ENCODE data around the gene INTS7. TPM values are rescaled to one million over a fixed set of nuclear protein-coding genes. Genes with fewer than 3 reads are reported as not detected.

INTS7 gene
- total RNA-seq, 1 experiment from 2014 or later, result 35.5 TPM

GRCh38 chr1:211986628-211987254 lies 48.6 kb downstream of the INTS7 start:
- no peak overlapping the region for H3K4me3 ChIP-seq (ENCODE audit: low read depth in 2 of 2, low read length in 2 of 2)
- in situ Hi-C loops (cut with HindIII; ENCODE audit: low pct_unique_long_range_greater_than_20kb, low sequenced_read_pairs), result no loop called here
- POLR2A ChIA-PET, result no interaction called here
- peaks cover 23% of the 10 kb centered on the region for H3K36me3 ChIP-seq (ENCODE audit: control insufficient read depth, insufficient read depth, low read length)
- ATAC-seq (no peak), DNase-seq (ENCODE audit: low read depth, low spot score) (no peak)
- H3K27ac ChIP-seq (ENCODE audit: low read length), result no peak overlapping the region
- H3K4me1 ChIP-seq (ENCODE audit: control insufficient read depth, insufficient read depth, low read length), result no peaks in the 10 kb centered on the region
- no peaks in the 10 kb centered on the region for H3K9me3 ChIP-seq (ENCODE audit: control insufficient read depth, insufficient read depth, low read depth, low read length)
- TF ChIP-seq TCF7L2 (IDR thresholded peaks at IDR 0.05; ENCODE audit: low read depth, low read length), result no peak
- no TSS peak for BruUV-seq (replicated peaks)
- CTCF ChIA-PET, result no interaction called here
- intact Hi-C loops (cut with micrococcal nuclease; ENCODE audit: unreplicated experiment), result no loop called here
- H3K27me3 ChIP-seq (ENCODE audit: control insufficient read depth, insufficient read depth, low read length), result no peaks in the 10 kb centered on the region

- no peak for TF ChIP-seq SIN3A (IDR thresholded peaks at IDR 0.05; ENCODE audit: borderline replicate concordance, insufficient read depth, low read depth, low read length)
- no peak overlapping the region for H3K27ac ChIP-seq (ENCODE audit: low read length)
- H3K4me1 ChIP-seq (ENCODE audit: control insufficient read depth, insufficient read depth, low read length), result no peaks in the 10 kb centered on the region
- no peak for ATAC-seq
- in situ Hi-C loops (cut with HindIII; ENCODE audit: low pct_unique_long_range_greater_than_20kb, low sequenced_read_pairs) (no loop called here), intact Hi-C loops (cut with micrococcal nuclease; ENCODE audit: unreplicated experiment) (no loop called here)
- BruUV-seq (replicated peaks), result no TSS peak
- DNase-seq (ENCODE audit: low read depth, low spot score), result no peak
- H3K36me3 ChIP-seq (ENCODE audit: control insufficient read depth, insufficient read depth, low read length), result peaks cover 30% of the 10 kb centered on the region
- H3K9me3 ChIP-seq (ENCODE audit: control insufficient read depth, insufficient read depth, low read depth, low read length), result no peaks in the 10 kb centered on the region
- POLR2A ChIA-PET, result no interaction called here
- H3K27me3 ChIP-seq (ENCODE audit: control insufficient read depth, insufficient read depth, low read length), result no peaks in the 10 kb centered on the region
- H3K4me3 ChIP-seq (ENCODE audit: low read depth in 2 of 2, low read length in 2 of 2), result no peak overlapping the region
- CTCF ChIA-PET, result no interaction called here
Observed at GRCh38 chr1:211985556-211986264, 49.6 kb downstream of the INTS7 start.

- in situ Hi-C loops (cut with HindIII; ENCODE audit: low pct_unique_long_range_greater_than_20kb, low sequenced_read_pairs), result no loop called here
- no peak for ATAC-seq
- no TSS peak for BruUV-seq (replicated peaks)
- ChIA-PET CTCF (no interaction called here), POLR2A (no interaction called here)
- DNase-seq (ENCODE audit: low read depth, low spot score), result no peak
- H3K27ac ChIP-seq (ENCODE audit: low read length), result no peak overlapping the region
- H3K36me3 ChIP-seq (ENCODE audit: control insufficient read depth, insufficient read depth, low read length), result peaks cover 31% of the 10 kb centered on the region
- TF ChIP-seq TCF7L2 (IDR thresholded peaks at IDR 0.05; ENCODE audit: low read depth, low read length) (no peak), CTCF (IDR thresholded peaks at IDR 0.05) (no peak), SIN3A (IDR thresholded peaks at IDR 0.05; ENCODE audit: borderline replicate concordance, insufficient read depth, low read depth, low read length) (no peak), POLR2AphosphoS5 (IDR thresholded peaks at IDR 0.05; ENCODE audit: low read depth, low read length) (no peak), REST (IDR thresholded peaks at IDR 0.05; ENCODE audit: insufficient read depth in 1 of 2, low read depth in 2 of 2, low read length in 1 of 2) (no peak)
- no peaks in the 10 kb centered on the region for H3K4me1 ChIP-seq (ENCODE audit: control insufficient read depth, insufficient read depth, low read length)
- H3K27me3 ChIP-seq (ENCODE audit: control insufficient read depth, insufficient read depth, low read length), result no peaks in the 10 kb centered on the region
- H3K9me3 ChIP-seq (ENCODE audit: control insufficient read depth, insufficient read depth, low read depth, low read length), result no peaks in the 10 kb centered on the region
- H3K4me3 ChIP-seq (ENCODE audit: low read depth in 2 of 2, low read length in 2 of 2), result no peak overlapping the region
- intact Hi-C loops (cut with micrococcal nuclease; ENCODE audit: unreplicated experiment), result no loop called here
Observed at GRCh38 chr1:211978596-211978995, 56.8 kb downstream of the INTS7 start.
